Skeletal muscle cell (primary cell): ENCODE measurements around the gene SIM1.

ENCODE experiments used
- DNase-seq: peaks from one replicate; pipeline ENCODE4 v3.0.0-alpha.2; 2010; ENCODE audit warnings: low read depth
- H3K4me3 ChIP-seq: 2 replicates; pipeline ENCODE4 v1.5.1; 2011; ENCODE audit warnings: low read depth, mild to moderate bottlenecking, control low read depth, low read length, moderate library complexity

SIM1 gene

GRCh38 chr6:100338090-100338489 is 126.6 kb downstream of the SIM1 start:
- no peak for DNase-seq
- no peak overlapping the region for H3K4me3 ChIP-seq

- no peak for DNase-seq
- no peak overlapping the region for H3K4me3 ChIP-seq
These were observed 127.8 kb downstream of the SIM1 start for GRCh38 chr6:100336876-100337275.

GRCh38 chr6:100335991-100336390 is 128.7 kb downstream of the SIM1 start:
- peak; percentile 41 for DNase-seq
- H3K4me3 ChIP-seq: no peak overlapping the region
